Activated naive CD8-positive, alpha-beta T cell treated with anti-CD3 and anti-CD28 coated beads, Interleukin-2, amount 10 ng/mL, durations not matched to agents 7 days and 5 days (primary cell): ENCODE results near the gene PTPRG. TPM values are rescaled to one million over a fixed set of nuclear protein-coding genes. Genes with fewer than 3 reads are reported as not detected.

Source experiments
- ATAC-seq: fragments of 150-1000 bp; cut with Tn5 transposase; one replicate; pipeline ENCODE4 v1.10.0; 2021; ENCODE audit warnings: low read depth, moderate library complexity
- POLR2A ChIA-PET: fragments of 350-600 bp; sonication (Branson Sonifier 250); formaldehyde crosslinking; loops from one replicate; lab custom pipeline; 2021; ENCODE audit warnings: antibody characterized with exemption; lab: Charles Lee
- DNase-seq: peaks from one replicate; pipeline ENCODE4 v3.0.0; 2021
- H3K27ac Mint-ChIP-seq: one replicate; pipeline ENCODE4 v1.8.0; 2022; ENCODE audit warnings: mild to moderate bottlenecking, mixed read lengths
- H3K27me3 Mint-ChIP-seq: one replicate; pipeline ENCODE4 v1.8.0; 2022; ENCODE audit warnings: mild to moderate bottlenecking, moderate library complexity, mixed read lengths
- H3K36me3 Mint-ChIP-seq: one replicate; pipeline ENCODE4 v1.8.0; 2021; ENCODE audit warnings: mild to moderate bottlenecking, mixed read lengths
- H3K4me1 Mint-ChIP-seq: one replicate; pipeline ENCODE4 v1.8.0; 2021; ENCODE audit warnings: mixed read lengths
- H3K4me3 Mint-ChIP-seq: one replicate; pipeline ENCODE4 v1.8.0; 2022; ENCODE audit warnings: mild to moderate bottlenecking, moderate library complexity, mixed read lengths
- H3K9me3 Mint-ChIP-seq: one replicate; pipeline ENCODE4 v1.8.0; 2021; ENCODE audit warnings: mixed read lengths
- total RNA-seq, 2 experiments: library from RNA; stranded (reverse); gene quantifications; one replicate each; pipeline ENCODE4 v1.2.3, GENCODE V29; 2021

Gene PTPRG
- total RNA-seq, 2 experiments from 2014 or later, result not detected

DNA sequence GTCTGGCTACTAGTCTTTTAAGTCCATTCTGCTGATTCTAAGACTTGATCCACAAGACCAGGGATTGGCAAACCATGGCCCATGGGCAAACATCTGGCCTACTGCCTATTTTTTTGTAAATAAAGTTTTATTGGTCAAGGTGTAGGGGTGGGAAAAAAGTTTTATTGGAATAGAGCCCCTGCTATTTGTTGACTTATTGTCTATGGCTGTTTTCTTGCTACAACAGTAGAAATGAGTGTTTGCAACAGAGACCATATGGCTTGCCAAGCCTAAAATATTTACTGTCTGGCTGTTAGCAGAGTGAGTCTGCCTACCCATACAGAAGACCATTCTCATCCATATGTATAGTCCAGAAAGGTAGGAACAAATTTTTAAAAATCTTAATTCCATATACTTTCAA, 106.4 kb downstream of the PTPRG start:
- Mint-ChIP-seq H3K9me3 (no peaks in the 10 kb centered on the region), H3K4me1 (no peaks in the 10 kb centered on the region), H3K4me3 (no peak overlapping the region), H3K36me3 (no peaks in the 10 kb centered on the region), H3K27me3 (no peaks in the 10 kb centered on the region), H3K27ac (no peak overlapping the region)
- POLR2A ChIA-PET, result no interaction called here
- ATAC-seq (no peak), DNase-seq (no peak)

DNA sequence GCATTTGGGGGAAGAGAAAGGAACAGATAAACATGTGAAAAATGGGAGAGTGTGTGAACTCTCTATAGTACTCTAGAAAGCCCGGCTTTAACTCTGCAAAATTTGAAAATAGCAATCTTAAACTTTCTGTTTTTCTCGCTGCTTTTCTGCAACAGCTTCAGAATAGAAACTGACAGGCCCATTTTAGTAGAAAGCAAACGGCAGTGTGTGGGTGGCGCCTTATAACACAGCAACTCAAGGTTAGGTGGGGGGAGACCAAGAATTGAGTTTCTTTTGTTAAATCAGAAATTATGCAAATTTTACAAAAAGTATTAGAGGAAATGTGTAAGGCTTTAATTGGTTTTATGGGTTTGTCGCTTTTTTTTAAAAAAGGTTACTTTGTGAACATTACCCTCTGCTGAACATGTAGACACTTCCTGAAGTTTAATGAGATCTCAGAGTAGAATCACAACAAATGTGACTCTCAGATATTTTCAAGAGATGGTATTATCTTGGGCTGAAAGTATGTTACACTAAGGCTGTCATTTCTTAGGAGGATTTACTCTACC, 107.0 kb downstream of the PTPRG start:
- Mint-ChIP-seq H3K36me3 (no peaks in the 10 kb centered on the region), H3K27me3 (no peaks in the 10 kb centered on the region), H3K4me3 (no peak overlapping the region), H3K4me1 (no peaks in the 10 kb centered on the region), H3K9me3 (no peaks in the 10 kb centered on the region), H3K27ac (no peak overlapping the region)
- POLR2A ChIA-PET, result no interaction called here
- ATAC-seq (no peak), DNase-seq (no peak)

DNA sequence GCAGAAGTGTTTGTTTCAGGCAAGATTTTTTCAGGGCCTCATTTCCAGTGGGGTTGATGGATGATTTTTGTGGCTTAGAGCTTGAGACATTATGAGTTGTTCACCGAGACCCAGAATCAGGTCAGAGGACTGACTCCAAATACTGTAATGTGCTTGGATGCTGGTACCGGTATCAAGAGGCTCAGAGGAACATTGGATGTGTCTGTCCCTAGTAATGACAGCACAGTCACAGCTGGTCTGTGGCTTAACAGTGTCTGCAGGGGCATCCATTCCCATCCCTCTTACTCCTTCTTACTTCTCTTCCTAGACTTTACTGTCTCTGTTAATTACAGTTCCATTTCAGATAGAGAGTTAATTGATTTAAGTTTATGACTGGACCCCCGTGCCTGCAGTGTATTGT, 107.8 kb downstream of the PTPRG start:
- Mint-ChIP-seq H3K4me3 (no peak overlapping the region), H3K4me1 (no peaks in the 10 kb centered on the region), H3K27ac (no peak overlapping the region), H3K27me3 (no peaks in the 10 kb centered on the region), H3K36me3 (no peaks in the 10 kb centered on the region), H3K9me3 (no peaks in the 10 kb centered on the region)
- POLR2A ChIA-PET, result no interaction called here
- ATAC-seq (no peak), DNase-seq (no peak)

DNA sequence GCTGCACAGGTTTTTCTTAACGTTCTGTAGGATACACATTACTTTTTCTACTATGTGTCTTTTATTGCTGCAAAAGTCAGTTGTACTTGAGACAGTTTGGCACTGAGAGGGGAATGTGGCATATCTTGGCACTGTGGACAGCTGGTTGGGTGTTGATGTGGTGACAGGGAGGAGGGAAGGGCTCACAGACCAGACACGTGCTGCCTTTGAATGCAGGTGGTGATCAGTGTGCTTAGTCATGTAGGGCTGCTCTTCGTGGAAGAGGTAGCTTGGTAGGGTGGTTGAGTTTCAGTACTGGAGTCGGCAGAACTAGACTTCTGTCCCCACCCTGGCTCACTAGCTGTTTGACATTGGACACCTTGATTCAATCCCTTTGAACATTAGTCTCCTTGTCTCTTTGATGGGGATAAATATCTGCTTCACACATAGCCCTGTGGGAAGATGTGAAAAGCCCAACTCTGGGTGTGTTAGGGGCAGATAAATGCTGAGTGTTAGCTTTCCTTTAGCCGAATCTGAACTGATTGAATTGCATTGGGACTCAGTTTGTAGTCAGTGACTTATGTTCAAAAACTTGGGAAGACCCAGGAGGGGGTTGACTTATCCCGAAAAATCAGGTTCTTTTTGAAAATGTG, 108.4 kb downstream of the PTPRG start:
- Mint-ChIP-seq H3K4me1 (no peaks in the 10 kb centered on the region), H3K9me3 (no peaks in the 10 kb centered on the region), H3K27ac (no peak overlapping the region), H3K27me3 (no peaks in the 10 kb centered on the region), H3K4me3 (no peak overlapping the region), H3K36me3 (no peaks in the 10 kb centered on the region)
- no peak for DNase-seq
- POLR2A ChIA-PET, result no interaction called here
- ATAC-seq, result no peak

DNA sequence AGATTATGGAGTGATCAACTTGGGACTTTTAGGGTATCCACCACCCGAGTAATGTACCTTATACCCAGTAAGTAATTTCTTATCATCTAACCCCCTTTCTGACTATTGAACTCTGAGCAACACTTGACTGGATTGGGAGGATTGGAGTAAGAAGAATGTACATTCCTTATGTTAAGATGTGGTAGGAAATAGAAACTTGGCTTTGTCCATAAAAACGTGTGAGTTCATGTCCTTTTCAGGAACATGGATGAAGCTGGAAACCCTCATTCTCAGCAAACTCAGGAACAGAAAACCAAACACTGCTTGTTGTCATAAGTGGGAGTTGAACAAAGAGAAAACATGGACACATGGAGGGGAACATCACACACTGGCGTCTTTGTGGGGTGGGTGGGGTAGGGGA, 112.3 kb downstream of the PTPRG start:
- Mint-ChIP-seq H3K4me3 (no peak overlapping the region), H3K27ac (no peak overlapping the region), H3K4me1 (no peaks in the 10 kb centered on the region), H3K36me3 (no peaks in the 10 kb centered on the region), H3K27me3 (no peaks in the 10 kb centered on the region), H3K9me3 (no peaks in the 10 kb centered on the region)
- POLR2A ChIA-PET, result no interaction called here
- DNase-seq (no peak), ATAC-seq (no peak)

DNA sequence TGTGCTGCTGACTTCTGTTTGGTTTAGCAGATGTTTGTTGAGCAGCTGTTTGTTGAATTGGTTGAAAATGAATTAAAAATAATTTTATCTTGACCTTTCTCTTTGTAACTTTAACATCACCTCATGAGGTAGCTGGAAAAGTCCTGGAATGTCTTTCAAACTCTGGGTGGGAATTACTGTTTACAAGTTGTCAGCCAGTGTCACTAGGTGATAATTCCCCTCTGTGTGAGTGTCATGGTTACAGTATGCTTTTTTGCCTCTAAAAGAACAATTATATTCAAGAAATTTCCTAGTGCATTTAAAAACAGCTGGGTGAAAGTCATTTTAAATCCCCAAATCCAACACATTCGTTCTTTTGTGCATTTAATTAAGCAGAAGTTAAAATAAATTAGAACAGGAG, 113.2 kb downstream of the PTPRG start:
- POLR2A ChIA-PET, result no interaction called here
- ATAC-seq (no peak), DNase-seq (no peak)
- no peaks in the 10 kb centered on the region for H3K27me3 Mint-ChIP-seq
- H3K27ac Mint-ChIP-seq, result no peak overlapping the region
- no peaks in the 10 kb centered on the region for H3K9me3 Mint-ChIP-seq
- no peaks in the 10 kb centered on the region for H3K36me3 Mint-ChIP-seq
- H3K4me1 Mint-ChIP-seq, result no peaks in the 10 kb centered on the region
- H3K4me3 Mint-ChIP-seq, result no peak overlapping the region

DNA sequence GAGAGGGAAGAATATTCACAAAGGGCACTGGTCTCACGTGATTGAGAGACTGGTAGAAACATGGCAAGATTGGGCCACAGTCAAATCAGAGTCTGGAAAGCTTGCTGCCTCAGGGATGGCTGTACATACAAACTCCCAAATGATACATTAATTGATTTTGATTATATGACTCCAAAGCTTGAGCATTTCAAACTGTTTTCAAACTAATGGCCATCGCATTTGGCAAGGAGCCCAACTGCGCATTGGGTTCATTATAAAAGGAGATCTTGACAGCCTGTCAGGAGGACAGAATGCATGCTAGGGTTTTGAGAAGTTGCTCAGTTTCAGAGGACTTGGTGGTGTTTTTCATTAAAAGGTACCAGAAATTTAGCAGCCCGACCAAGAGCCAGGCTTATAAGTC, 117.7 kb downstream of the PTPRG start:
- Mint-ChIP-seq H3K4me3 (no peak overlapping the region), H3K27ac (no peak overlapping the region), H3K27me3 (no peaks in the 10 kb centered on the region), H3K9me3 (no peaks in the 10 kb centered on the region), H3K4me1 (no peaks in the 10 kb centered on the region), H3K36me3 (no peaks in the 10 kb centered on the region)
- POLR2A ChIA-PET, result no interaction called here
- ATAC-seq (no peak), DNase-seq (no peak)

DNA sequence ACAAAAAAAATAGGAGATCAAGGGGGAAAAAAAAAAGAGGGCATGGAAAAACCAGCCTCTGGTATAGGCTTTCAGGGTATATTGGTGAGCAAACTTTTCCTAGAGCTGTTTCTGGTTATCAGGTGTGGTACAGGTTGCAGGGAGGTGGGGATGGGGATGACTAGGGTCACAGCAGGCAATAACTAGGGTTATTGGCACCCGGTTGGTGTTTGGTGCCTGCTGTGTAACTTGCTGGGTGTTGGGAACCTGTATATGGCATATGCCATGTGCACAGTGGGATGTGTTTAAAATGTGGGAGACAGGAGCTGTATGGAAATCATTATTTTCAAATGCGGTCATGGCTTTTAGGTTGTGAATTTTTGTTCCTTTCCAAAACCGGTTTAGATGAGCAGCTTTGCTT, 119.2 kb downstream of the PTPRG start:
- POLR2A ChIA-PET, result interaction anchor here (0.6 kb wide), 1 partner anchor 1034 kb away, joined by 8 read pairs; no protein-coding TSS in a partner anchor
- ATAC-seq (no peak), DNase-seq (no peak)
- no peak overlapping the region for H3K27ac Mint-ChIP-seq
- no peaks in the 10 kb centered on the region for H3K36me3 Mint-ChIP-seq
- no peak overlapping the region for H3K4me3 Mint-ChIP-seq
- H3K9me3 Mint-ChIP-seq, result no peaks in the 10 kb centered on the region
- no peaks in the 10 kb centered on the region for H3K4me1 Mint-ChIP-seq
- no peaks in the 10 kb centered on the region for H3K27me3 Mint-ChIP-seq

DNA sequence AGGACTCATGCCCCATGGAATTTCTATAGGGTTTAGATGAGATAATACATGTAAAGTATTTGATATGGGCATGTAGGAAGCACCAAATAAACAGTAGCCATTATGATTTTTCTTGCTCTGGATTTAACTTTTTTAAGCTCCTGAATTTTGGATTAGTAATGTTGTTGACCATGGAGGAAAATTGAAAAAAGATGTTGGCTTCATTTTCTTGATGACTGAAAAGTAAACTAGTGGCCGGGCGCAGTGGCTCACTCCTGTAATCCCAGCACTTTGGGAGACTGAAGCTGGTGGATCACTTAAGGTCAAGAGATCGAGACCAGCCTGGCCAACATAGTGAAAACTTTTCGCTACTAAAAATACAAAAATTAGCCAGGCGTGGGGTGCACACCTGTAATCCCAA, 120.3 kb downstream of the PTPRG start:
- Mint-ChIP-seq H3K36me3 (no peaks in the 10 kb centered on the region), H3K4me3 (no peak overlapping the region), H3K27ac (no peak overlapping the region), H3K27me3 (no peaks in the 10 kb centered on the region), H3K4me1 (no peaks in the 10 kb centered on the region), H3K9me3 (no peaks in the 10 kb centered on the region)
- DNase-seq (no peak), ATAC-seq (no peak)
- POLR2A ChIA-PET, result no interaction called here

DNA sequence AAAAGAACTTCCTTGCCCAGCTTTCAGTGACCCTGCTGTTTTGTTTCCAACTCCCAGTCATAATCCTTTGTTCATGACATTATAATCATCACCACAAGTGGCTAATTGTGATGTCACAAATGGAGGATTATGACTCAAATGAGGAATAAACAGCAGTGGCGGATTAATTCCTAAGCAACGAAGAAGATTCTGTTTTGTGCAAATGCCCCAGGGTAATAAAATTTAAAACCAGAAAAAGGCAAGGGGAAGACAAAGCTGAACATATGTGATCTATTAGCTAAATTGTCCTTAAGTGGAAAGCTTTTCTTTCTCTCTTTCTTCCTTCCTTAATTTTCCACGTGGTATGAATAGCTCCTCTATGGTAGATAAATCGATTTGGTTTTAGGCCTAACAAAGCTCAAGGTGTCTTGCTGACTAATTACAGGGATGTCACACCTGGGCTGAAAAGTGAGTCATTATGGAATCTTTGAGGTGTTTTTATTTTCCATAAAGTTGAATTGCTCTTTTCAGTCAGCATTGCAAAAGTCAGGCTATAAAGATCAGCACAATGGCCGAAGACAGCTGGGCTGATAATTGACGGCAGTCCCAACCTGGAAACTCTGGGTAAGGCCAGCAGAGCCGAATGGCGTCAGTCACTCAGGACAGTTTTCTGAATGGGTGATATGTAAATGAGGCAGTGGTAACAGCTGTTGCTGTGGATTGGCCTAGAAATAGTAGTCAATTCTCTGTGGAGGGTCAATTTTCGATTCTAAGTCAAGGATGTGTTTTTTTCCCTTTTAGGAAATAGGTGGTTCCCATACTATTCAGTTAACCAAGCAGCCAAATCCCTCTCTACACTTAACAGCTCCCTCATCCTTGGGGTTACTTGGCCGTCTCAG, 121.5 kb downstream of the PTPRG start:
- Mint-ChIP-seq H3K4me1 (no peaks in the 10 kb centered on the region), H3K36me3 (no peaks in the 10 kb centered on the region), H3K27ac (no peak overlapping the region), H3K27me3 (no peaks in the 10 kb centered on the region), H3K4me3 (no peak overlapping the region), H3K9me3 (no peaks in the 10 kb centered on the region)
- no peak for ATAC-seq
- POLR2A ChIA-PET, result no interaction called here
- DNase-seq, result no peak

DNA sequence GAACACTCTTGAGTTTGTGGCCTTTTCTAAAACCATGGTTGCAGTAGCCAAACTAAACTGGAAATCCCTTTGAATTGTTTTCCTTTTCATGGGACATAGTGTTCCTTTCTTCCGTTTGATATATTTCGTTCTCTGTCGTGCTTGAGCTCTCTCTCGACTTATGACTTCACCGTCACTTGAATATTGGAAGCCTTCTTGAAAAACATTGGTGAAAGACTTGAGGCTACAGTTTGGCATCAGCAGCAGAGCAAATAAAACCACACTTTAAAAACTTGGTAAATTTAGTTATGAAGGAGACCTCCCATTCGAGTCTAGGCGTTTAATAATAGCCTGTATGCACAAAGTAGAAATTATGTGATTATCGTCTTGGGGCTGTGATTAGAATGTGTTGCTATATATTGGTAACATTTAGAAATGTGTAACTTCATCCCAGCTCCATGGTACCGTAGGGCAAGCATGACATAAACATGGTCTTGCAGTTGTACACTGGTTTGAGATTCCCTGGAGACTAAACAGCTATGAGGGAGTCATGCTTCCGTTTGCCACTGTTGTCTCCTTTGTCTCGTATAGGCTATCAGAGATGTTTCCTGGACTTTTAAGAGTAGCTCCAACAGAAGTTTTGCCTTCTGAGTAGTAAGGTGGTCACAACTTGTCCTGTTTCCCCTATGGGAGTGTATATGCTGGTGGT, 122.3 kb downstream of the PTPRG start:
- no peaks in the 10 kb centered on the region for H3K9me3 Mint-ChIP-seq
- DNase-seq (no peak), ATAC-seq (no peak)
- H3K4me1 Mint-ChIP-seq, result no peaks in the 10 kb centered on the region
- no peak overlapping the region for H3K4me3 Mint-ChIP-seq
- no peaks in the 10 kb centered on the region for H3K27me3 Mint-ChIP-seq
- no peak overlapping the region for H3K27ac Mint-ChIP-seq
- POLR2A ChIA-PET, result no interaction called here
- no peaks in the 10 kb centered on the region for H3K36me3 Mint-ChIP-seq

DNA sequence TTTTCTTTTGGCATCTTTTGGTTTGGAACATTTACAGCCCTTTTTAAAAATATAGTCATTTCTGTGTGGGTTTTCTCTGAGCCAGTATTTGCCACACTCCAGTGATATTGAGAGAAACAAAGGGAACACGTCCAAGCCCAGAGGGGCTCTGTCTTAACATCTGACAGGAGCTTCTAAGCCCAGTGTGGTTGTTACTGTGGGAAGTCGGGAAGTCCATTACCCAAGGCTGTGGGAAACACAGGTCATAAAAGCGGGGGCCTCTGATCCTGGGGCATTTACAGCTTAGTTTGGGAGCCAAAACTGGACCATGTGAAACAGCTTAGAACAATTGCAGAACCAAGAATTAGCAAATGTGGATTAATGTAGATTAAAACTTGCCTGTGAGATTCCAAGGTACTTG, 123.0 kb downstream of the PTPRG start:
- Mint-ChIP-seq H3K4me1 (no peaks in the 10 kb centered on the region), H3K36me3 (no peaks in the 10 kb centered on the region), H3K9me3 (no peaks in the 10 kb centered on the region), H3K27me3 (no peaks in the 10 kb centered on the region), H3K4me3 (no peak overlapping the region), H3K27ac (no peak overlapping the region)
- ATAC-seq (no peak), DNase-seq (no peak)
- POLR2A ChIA-PET, result no interaction called here

DNA sequence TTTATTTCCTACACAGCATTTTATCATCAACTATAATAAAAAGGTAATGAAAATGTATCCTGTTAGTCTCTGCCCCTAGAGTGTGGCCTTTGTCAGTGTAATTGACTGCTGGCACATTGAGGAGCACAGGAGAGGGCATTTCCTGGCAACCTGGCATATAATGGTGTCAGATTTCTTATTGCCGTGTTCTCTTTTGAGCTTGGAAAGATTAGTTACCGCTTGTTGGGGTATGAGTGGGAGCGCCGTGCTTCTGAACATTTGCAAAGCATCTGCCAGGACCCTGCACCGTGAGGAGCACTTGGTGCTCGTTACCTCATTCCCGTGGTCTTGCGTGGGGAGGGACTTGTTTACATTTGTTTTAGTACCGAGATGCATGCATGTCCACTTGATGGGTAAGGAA, 124.4 kb downstream of the PTPRG start:
- Mint-ChIP-seq H3K4me1 (no peaks in the 10 kb centered on the region), H3K36me3 (no peaks in the 10 kb centered on the region), H3K4me3 (no peak overlapping the region), H3K9me3 (no peaks in the 10 kb centered on the region), H3K27me3 (no peaks in the 10 kb centered on the region), H3K27ac (no peak overlapping the region)
- no peak for DNase-seq
- POLR2A ChIA-PET, result no interaction called here
- no peak for ATAC-seq
